GM18505 (cell line): ENCODE results near the gene VPREB1.
"Not testable (repeated sequence)": the region's sequence is repeated elsewhere in the genome, so short reads cannot be mapped to it uniquely, and the experiment has no call there.

Source experiments
- ATAC-seq: cut with Tn5 transposase; IDR thresholded peaks from one replicate; pipeline ENCODE4 v1.9.1; 2021; ENCODE audit not compliant: unreplicated experiment
- POLR2A ChIP-seq: IDR thresholded peaks from 4 replicates; pipeline ENCODE4 v1.6.1; 2011; ENCODE audit warnings: borderline replicate concordance; ENCODE audit not compliant: insufficient read depth, insufficient read length; ENCODE audit errors: extremely low read depth

Gene VPREB1

GRCh38 chr22:22203048-22203971, 41.3 kb upstream of the VPREB1 start:
- ATAC-seq = no peak
- TF ChIP-seq POLR2A = no peak

GRCh38 chr22:22207845-22208564, 36.6 kb upstream of the VPREB1 start:
- TF ChIP-seq POLR2A = peak; percentile 42
- ATAC-seq = peak; percentile 60

- no peak for ATAC-seq
- no peak for TF ChIP-seq POLR2A
These were observed 35.9 kb upstream of the VPREB1 start for GRCh38 chr22:22208652-22209051.

GRCh38 chr22:22209080-22209640, 35.4 kb upstream of the VPREB1 start:
- ATAC-seq = not testable (repeated sequence)

- TF ChIP-seq POLR2A = no peak
- ATAC-seq = peak; percentile 38
These were observed 34.2 kb upstream of the VPREB1 start for GRCh38 chr22:22210375-22210774.

GRCh38 chr22:22210889-22211833, 33.4 kb upstream of the VPREB1 start:
- no peak for ATAC-seq
- TF ChIP-seq POLR2A = no peak

- no peak for ATAC-seq
- TF ChIP-seq POLR2A = no peak
These were observed 31.4 kb upstream of the VPREB1 start for GRCh38 chr22:22213231-22213630.

- no peak for ATAC-seq
- TF ChIP-seq POLR2A = no peak
These were observed 29.7 kb upstream of the VPREB1 start for GRCh38 chr22:22214819-22215329.

- TF ChIP-seq POLR2A = no peak
These were observed 28.7 kb upstream of the VPREB1 start for GRCh38 chr22:22215659-22216449.

GRCh38 chr22:22216450-22216959, 28.1 kb upstream of the VPREB1 start:
- no peak for ATAC-seq
- TF ChIP-seq POLR2A = no peak

More at GRCh38 chr22:22215659-22216449, 28.7 kb upstream of the VPREB1 start:
- ATAC-seq = no peak

- ATAC-seq = no peak
- no peak for TF ChIP-seq POLR2A
These were observed 26.3 kb upstream of the VPREB1 start for GRCh38 chr22:22218302-22218701.
